NOMO-1 treated with dmso at 0.1 percent for 144 hours (cell line): ENCODE results near the gene RNU2-63P.
"Not testable (repeated sequence)": the region's sequence is repeated elsewhere in the genome, so short reads cannot be mapped to it uniquely, and the experiment has no call there.

ENCODE experiments used
- DNase-seq: peaks from one replicate; lab custom pipeline; 2025; ENCODE audit not compliant: unreplicated experiment; lab: John Stamatoyannopoulos, UW

The RNU2-63P gene

GRCh38 chr2:88016086-88016959, at the start of gene RNU2-63P:
RNU2-63P (minus strand) TSS chr2:88016547.
- DNase-seq = peak; percentile 47

GRCh38 chr2:88061295-88061694, 44.9 kb upstream of the RNU2-63P start:
- DNase-seq = no peak

- no peak for DNase-seq
These were observed 44.5 kb upstream of the RNU2-63P start for GRCh38 chr2:88060907-88061275.

GRCh38 chr2:88059979-88060906, 43.9 kb upstream of the RNU2-63P start:
- DNase-seq = no peak

- DNase-seq = no peak
These were observed 41.8 kb upstream of the RNU2-63P start for GRCh38 chr2:88058191-88058590.

- DNase-seq = no peak
These were observed 41.1 kb upstream of the RNU2-63P start for GRCh38 chr2:88057437-88057844.

- DNase-seq = peak; percentile 78
These were observed 39.2 kb upstream of the RNU2-63P start, which contains the start of gene KRCC1 for GRCh38 chr2:88055371-88056128. KRCC1 (minus strand) TSS chr2:88055783; CDS start chr2:88028563, 27,220 bp downstream.

GRCh38 chr2:88054782-88055370, 38.5 kb upstream of the RNU2-63P start:
- no peak for DNase-seq

- DNase-seq = no peak
These were observed 37.8 kb upstream of the RNU2-63P start for GRCh38 chr2:88053934-88054781.

GRCh38 chr2:88053296-88053695, 36.9 kb upstream of the RNU2-63P start:
- DNase-seq = no peak

GRCh38 chr2:88051792-88052191, 35.4 kb upstream of the RNU2-63P start:
- DNase-seq = no peak

- DNase-seq = no peak
These were observed 33.3 kb upstream of the RNU2-63P start for GRCh38 chr2:88049622-88050021.

GRCh38 chr2:88048541-88048940, 32.2 kb upstream of the RNU2-63P start:
- DNase-seq = no peak

- not testable (repeated sequence) for DNase-seq
These were observed 29.2 kb upstream of the RNU2-63P start for GRCh38 chr2:88045561-88045960.

GRCh38 chr2:88042476-88042875, 26.1 kb upstream of the RNU2-63P start:
- no peak for DNase-seq

- no peak for DNase-seq
These were observed 22.1 kb upstream of the RNU2-63P start for GRCh38 chr2:88038263-88039105.

- DNase-seq = no peak
These were observed 20.3 kb upstream of the RNU2-63P start for GRCh38 chr2:88036606-88037005.

- no peak for DNase-seq
These were observed 19.8 kb upstream of the RNU2-63P start for GRCh38 chr2:88036182-88036581.
